ENCODE data around the gene BLCAP.
"Not testable (repeated sequence)": the region's sequence is repeated elsewhere in the genome, so short reads cannot be mapped to it uniquely, and the experiment has no call there.

The BLCAP gene

GRCh38 chr20:37484331-37484730 is 43.3 kb downstream of the BLCAP start:
- DNase-seq (ENCODE audit: low read depth in 2 of 2), result no peak

DNA sequence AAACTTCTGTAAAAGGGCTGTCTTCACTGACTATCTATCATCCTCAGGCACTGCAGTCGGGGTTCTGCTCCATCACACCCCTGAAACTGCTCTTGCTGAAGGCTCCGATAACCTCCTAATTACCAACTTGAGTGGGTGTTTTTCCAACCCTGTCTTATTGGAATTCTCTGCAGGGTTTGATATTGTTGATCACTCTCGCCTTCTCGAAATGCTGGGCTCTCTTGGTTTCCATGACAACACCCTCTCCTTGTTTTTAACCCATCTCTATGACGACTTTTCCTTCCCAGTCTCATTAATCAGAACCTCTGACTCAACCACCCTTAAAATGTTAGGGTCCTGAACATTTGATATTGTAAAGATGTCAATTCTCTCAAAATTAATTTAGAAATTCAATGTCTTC is 46.1 kb downstream of the BLCAP start:
- DNase-seq (ENCODE audit: low read depth in 2 of 2), result no peak

DNA sequence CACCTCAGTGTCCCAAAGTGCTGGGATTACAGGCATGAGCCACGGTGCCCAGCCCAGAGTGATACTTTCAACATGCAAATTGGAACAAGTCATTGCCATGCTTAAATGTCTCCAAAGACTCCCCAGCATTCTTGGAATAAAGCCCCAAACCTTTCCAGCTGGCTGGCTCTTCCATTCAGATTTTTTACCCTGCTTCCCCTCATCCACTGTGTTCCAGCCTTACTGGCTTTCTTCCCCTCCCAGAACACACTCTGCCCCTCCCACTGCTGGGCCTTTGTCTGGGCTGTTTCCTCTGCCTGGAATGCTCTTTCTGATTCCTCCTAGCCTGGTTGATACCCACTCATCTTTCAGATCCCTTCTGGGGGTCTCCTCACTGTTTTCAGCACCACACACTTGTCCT is 46.8 kb downstream of the BLCAP start:
- DNase-seq (ENCODE audit: low read depth in 2 of 2), result no peak

DNA sequence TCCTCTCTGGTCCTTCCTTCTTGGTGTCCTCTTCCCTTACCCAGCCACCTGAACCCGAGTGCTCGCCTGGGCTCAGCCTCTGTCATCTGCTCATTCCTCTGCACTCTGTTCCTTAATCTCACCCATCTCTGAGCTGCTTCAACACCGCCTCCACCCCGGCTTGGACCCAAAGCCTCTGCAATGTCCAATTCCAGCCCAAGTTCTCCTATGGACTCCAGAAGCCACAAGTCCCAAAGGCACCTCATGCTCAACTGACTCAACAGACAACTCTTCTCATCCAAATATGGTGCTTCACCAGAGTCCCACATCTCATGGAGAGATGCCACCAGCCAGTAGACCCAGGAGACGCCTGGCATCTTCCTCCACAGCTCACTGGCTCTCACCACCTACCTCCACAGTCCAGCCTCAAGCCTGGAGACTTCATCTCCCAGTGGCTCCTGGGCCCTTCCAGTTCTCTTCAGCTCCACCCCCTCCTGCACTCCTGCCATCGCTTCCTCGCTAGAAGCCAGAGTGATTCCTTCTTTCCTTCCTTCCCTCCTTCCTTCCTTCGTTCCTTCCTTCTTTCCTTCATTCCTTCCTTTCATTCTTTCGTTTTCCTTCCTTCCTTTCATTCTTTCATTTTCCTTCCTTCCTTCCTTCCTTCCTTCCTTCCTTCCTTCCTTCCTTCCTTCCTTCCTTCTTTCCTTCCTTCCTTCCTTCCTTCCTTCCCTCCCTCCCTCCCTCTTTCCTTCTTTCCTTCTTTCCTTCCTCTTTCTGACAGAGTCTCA is 47.6 kb downstream of the BLCAP start:
- no peak for DNase-seq (ENCODE audit: low read depth in 2 of 2)

DNA sequence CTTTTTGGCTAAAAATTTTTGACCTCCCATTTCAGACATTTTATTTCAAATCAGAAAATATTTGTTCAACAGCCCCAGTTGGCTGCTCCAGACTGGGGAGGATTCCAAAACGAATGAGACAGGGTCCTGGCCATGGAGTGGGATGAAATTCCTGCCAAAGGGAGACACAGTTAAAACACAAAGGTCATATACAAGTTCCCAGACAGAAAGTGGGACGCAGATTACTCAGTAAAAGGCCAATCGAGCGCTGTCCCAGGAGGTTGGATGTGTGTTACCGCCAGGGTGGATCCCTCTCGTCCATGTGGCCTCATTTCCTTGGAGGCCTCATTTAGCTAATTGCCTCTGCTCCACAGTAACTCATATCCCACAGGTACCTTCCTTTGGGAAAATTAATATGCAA is 48.4 kb downstream of the BLCAP start:
- DNase-seq (ENCODE audit: low read depth in 2 of 2), result no peak

DNA sequence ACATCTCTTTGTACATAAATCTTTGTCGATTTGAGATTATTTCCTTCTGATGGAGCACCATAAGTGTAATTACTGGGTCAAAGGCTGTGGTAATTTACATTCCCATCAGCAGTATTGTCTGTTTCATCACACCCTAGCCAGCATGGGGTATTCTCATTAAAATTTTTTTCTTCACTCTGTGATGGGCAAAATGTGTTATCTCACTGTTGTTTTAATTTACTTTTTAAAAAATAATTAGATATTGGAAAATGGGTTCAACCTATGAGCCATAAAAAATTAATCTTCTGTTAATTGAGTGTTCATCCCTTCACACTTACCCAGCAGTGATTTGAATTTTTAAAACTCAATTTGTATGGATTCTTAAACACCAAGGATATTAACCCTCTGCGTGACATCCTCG is 50.6 kb downstream of the BLCAP start:
- DNase-seq (ENCODE audit: low read depth in 2 of 2), result no peak

DNA sequence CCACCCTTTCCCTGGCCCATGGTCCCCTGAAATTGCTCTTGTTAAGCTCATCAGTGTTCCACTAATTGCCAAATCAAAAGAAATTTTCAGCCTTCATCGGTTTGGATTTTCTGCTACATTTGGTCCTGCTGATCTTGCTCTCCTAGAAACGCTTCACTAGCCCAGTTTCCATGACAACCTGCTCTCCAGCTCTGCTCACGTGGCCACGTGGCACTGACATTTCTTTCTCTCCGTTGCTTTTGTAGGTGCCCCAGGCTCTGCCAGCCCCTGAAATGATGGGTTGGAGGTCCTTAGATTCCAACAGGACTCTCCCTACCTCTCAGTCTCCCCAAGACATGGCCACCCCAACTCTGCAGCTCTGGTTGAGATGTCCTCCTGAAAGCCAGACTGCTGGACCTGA is 52.4 kb downstream of the BLCAP start:
- DNase-seq (ENCODE audit: low read depth in 2 of 2), result no peak

GRCh38 chr20:37474386-37474785 is 53.3 kb downstream of the BLCAP start:
- no peak for DNase-seq (ENCODE audit: low read depth in 2 of 2)

DNA sequence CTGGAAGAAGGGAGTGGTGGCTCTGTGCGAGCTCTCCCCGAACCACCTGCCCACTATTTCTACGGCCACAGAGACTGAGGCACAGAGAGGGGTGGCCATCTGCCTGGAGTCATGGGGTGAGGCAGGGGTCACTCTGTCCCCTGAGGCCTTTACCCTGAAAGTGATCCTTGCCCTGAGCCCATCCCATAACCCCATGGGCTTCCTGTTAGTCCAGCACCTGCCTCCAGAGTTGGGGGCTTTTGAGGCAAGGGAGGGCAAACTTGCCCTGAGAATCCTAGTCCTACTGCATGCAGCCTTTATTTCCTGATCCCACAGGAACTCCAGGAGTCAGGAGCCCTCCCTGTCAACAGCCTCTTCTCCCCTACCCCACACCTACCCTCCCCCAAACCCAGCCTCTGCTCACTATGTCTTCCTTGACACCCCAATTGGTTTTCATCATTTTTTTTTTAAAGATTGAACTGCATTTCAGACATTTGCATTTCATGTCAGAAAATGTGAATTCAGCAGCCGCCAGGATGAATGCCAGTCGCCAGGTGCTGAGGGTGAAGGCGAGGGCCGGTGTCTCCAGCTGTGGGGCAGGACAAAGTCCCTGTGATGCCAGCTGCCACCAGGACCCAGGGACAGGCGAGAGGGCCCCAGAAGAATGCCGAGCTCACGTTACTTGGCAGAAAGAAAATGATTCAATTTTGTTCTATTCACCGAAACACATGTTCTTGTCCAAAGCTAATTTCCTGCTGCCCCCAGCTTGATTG is 54.3 kb downstream of the BLCAP start:
- DNase-seq (ENCODE audit: low read depth in 2 of 2), result no peak

GRCh38 chr20:37472435-37472834 is 55.2 kb downstream of the BLCAP start:
- DNase-seq (ENCODE audit: low read depth in 2 of 2), result not testable (repeated sequence)

DNA sequence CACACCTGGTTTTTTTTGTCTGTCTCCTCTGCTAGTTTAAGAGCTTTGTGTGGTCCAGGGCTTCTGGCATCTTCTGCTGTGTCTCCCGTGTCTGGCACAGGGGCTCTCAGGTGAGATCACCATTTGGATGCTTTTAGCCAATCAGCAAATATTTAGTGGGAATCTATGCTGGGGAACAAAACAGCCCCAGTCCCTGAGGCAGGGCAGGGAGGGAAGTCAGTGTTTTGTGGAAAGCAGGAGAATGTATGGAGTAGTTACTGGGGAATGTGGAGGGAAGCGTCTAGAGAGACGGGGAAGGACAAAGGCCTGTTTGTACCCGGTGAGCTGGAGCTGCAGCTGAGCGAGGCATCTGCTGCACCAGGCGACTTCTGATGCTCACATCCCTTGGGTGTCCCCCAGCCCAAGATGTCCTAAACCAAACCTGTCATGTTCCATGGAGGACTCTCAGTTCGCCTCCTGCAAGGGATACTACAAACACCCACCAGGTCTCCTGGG is 55.9 kb downstream of the BLCAP start:
- DNase-seq (ENCODE audit: low read depth in 2 of 2), result no peak

GRCh38 chr20:37470190-37470589 is 57.5 kb downstream of the BLCAP start:
- DNase-seq (ENCODE audit: low read depth in 2 of 2), result not testable (repeated sequence)

DNA sequence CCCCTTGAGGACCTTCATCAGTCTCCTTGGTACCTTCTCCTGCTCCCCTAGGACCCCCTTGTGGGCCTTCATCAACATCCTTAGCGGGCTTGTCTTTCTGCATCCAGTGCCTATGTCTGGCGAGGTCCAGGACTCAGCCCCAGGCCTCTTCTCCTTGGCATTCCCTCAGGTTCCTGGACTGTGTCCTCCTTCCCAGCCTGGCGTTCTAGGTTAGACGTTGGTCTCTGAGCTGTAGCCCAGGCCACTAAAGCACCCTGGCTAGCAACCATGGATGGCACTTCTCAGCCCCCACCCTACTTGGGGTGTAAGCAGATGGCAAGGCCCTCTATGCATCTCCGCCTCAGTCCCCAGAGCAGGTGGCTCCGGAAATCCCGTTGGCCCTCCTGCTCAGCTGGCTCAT is 58.1 kb downstream of the BLCAP start:
- no peak for DNase-seq (ENCODE audit: low read depth in 2 of 2)

- DNase-seq (ENCODE audit: low read depth in 2 of 2), result no peak
Measured at GRCh38 chr20:37468886-37469285, 58.8 kb downstream of the BLCAP start.
